Ishikawa (cell line): ENCODE data around the gene RPS14.

Experiments
- EP300 ChIP-seq: IDR thresholded peaks from 2 replicates; pipeline ENCODE4 v1.6.1; 2012; ENCODE audit warnings: borderline replicate concordance
- MAX ChIP-seq: IDR thresholded peaks from 2 replicates; pipeline ENCODE4 v1.6.1; 2012
- RAD21 ChIP-seq: IDR thresholded peaks from 2 replicates; pipeline ENCODE4 v1.6.1; 2012; ENCODE audit warnings: low read depth

GRCh38 chr5:150490754-150491153 lies 41.2 kb upstream of the RPS14 start:
- TF ChIP-seq EP300 (no peak), MAX (no peak), RAD21 (no peak)
